T47D (cell line): ENCODE data around the gene ZBTB16.

Source experiments
- DNase-seq, 2 experiments: peaks; one replicate each; pipeline versions ENCODE4 v3.0.0 to v3.0.0-alpha.2; 2011 to 2012; ENCODE audit warnings: low read depth in 1 of 2, low spot score in 1 of 2
- JUND ChIP-seq: IDR thresholded peaks from 2 replicates; pipeline ENCODE4 v1.6.1; 2012; ENCODE audit warnings: low read depth
- in situ Hi-C: cut with HindIII; loops from 2 replicates; pipeline ENCODE4 v1.10.0; 2016; ENCODE audit warnings: low sequenced_read_pairs, low pct_unique_long_range_greater_than_20kb

Gene ZBTB16

GRCh38 chr11:114128399-114128798 is 68.9 kb downstream of the ZBTB16 start:
- DNase-seq, result no peak
- no peak for TF ChIP-seq JUND
- in situ Hi-C loops, result no loop called here

- in situ Hi-C loops, result no loop called here
- TF ChIP-seq JUND, result no peak
- DNase-seq, result no peak
These were observed 69.6 kb downstream of the ZBTB16 start for GRCh38 chr11:114129142-114129541.

- DNase-seq, result no peak
- no peak for TF ChIP-seq JUND
- in situ Hi-C loops, result no loop called here
These were observed 70.2 kb downstream of the ZBTB16 start for GRCh38 chr11:114129699-114130098.

- TF ChIP-seq JUND, result no peak
- DNase-seq, result no peak
- in situ Hi-C loops, result no loop called here
These were observed 70.6 kb downstream of the ZBTB16 start for GRCh38 chr11:114130115-114130576.

GRCh38 chr11:114130629-114131277 is 71.2 kb downstream of the ZBTB16 start:
- no peak for TF ChIP-seq JUND
- DNase-seq, result no peak
- in situ Hi-C loops, result no loop called here

- in situ Hi-C loops, result no loop called here
- no peak for TF ChIP-seq JUND
- no peak for DNase-seq
These were observed 72.0 kb downstream of the ZBTB16 start for GRCh38 chr11:114131461-114131864.

- in situ Hi-C loops, result no loop called here
- no peak for TF ChIP-seq JUND
- no peak for DNase-seq
These were observed 72.9 kb downstream of the ZBTB16 start for GRCh38 chr11:114132417-114132816.

- no peak for DNase-seq
- in situ Hi-C loops, result no loop called here
- TF ChIP-seq JUND, result no peak
These were observed 73.5 kb downstream of the ZBTB16 start for GRCh38 chr11:114132944-114133394.

GRCh38 chr11:114133548-114134329 is 74.2 kb downstream of the ZBTB16 start:
- in situ Hi-C loops, result no loop called here
- no peak for TF ChIP-seq JUND
- no peak for DNase-seq

GRCh38 chr11:114134870-114135269 is 75.4 kb downstream of the ZBTB16 start:
- TF ChIP-seq JUND, result no peak
- in situ Hi-C loops, result no loop called here
- DNase-seq, result no peak

GRCh38 chr11:114135737-114136151 is 76.2 kb downstream of the ZBTB16 start:
- in situ Hi-C loops, result no loop called here
- DNase-seq, result no peak
- TF ChIP-seq JUND, result no peak

- no peak for TF ChIP-seq JUND
- DNase-seq, result no peak
- in situ Hi-C loops, result no loop called here
These were observed 77.5 kb downstream of the ZBTB16 start for GRCh38 chr11:114136686-114137640.

- no peak for TF ChIP-seq JUND
- no peak for DNase-seq
- in situ Hi-C loops, result no loop called here
These were observed 78.3 kb downstream of the ZBTB16 start for GRCh38 chr11:114137838-114138237.
